Liver (tissue), 3 donors: ENCODE data around the gene MALAT1.

ENCODE experiments used
- EGR1 ChIP-seq, 2 donors: IDR thresholded peaks; 2 replicates each; pipeline ENCODE4 v1.6.1; 2016 to 2018; ENCODE audit warnings: antibody characterized with exemption in 2 of 2, low read depth in 2 of 2
- FOXA1 ChIP-seq: IDR thresholded peaks from 2 replicates; pipeline ENCODE4 v1.6.1; 2016; ENCODE audit warnings: antibody characterized with exemption
- GABPA ChIP-seq, 2 donors: IDR thresholded peaks in 1 of 2; conservative IDR thresholded peaks in 1 of 2; 2 replicates each; pipeline ENCODE4 v1.6.1; 2016; ENCODE audit warnings: antibody characterized with exemption in 2 of 2, mild to moderate bottlenecking in 1 of 2, moderate library complexity in 1 of 2
- HNF4A ChIP-seq, 2 donors: conservative IDR thresholded peaks; 2 replicates each; pipeline ENCODE4 v1.6.1; 2016; ENCODE audit warnings: antibody characterized with exemption in 2 of 2, mild to moderate bottlenecking in 2 of 2
- MAX ChIP-seq: IDR thresholded peaks from 2 replicates; pipeline ENCODE4 v1.6.1; 2016; ENCODE audit warnings: antibody characterized with exemption
- SP1 ChIP-seq: IDR thresholded peaks from 2 replicates; pipeline ENCODE4 v1.6.1; 2018; ENCODE audit warnings: antibody characterized with exemption, mild to moderate bottlenecking
- TAF1 ChIP-seq: conservative IDR thresholded peaks from 2 replicates; pipeline ENCODE4 v1.6.1; 2016; ENCODE audit warnings: antibody characterized with exemption, mild to moderate bottlenecking
- YY1 ChIP-seq: IDR thresholded peaks from 2 replicates; pipeline ENCODE4 v1.6.1; 2016; ENCODE audit warnings: antibody characterized with exemption, mild to moderate bottlenecking
- TF ChIP-seq, protein P1 (sequence below): IDR thresholded peaks from 2 replicates; pipeline ENCODE4 v1.6.1; 2016; ENCODE audit warnings: antibody characterized with exemption
- TF ChIP-seq, protein P2 (sequence below): fragments of 150-350 bp; IDR thresholded peaks from 2 replicates; pipeline ENCODE4 v1.5.1; 2017; ENCODE audit warnings: improper control_type of control experiment, low read depth, low read length; ENCODE audit not compliant: missing input control
- TF ChIP-seq, protein P3 (sequence below): IDR thresholded peaks from 2 replicates; pipeline ENCODE4 v1.6.1; 2016; ENCODE audit warnings: antibody characterized with exemption
- donor health status: healthy.
- donor health status: healthy.

- TF ChIP-seq TAF1 (no peak), EGR1 (IDR thresholded peaks at IDR 0.05; ENCODE audit: low read depth in 2 of 2) (no peak), MAX (no peak), GABPA (IDR thresholded peaks at IDR 0.05 in 1 of 2, conservative IDR thresholded peaks at IDR 0.05 in 1 of 2) (no peak), HNF4A (conservative IDR thresholded peaks at IDR 0.05) (no peak), FOXA1 (no peak), SP1 (no peak), YY1 (no peak)
- TF ChIP-seq, protein P1, sequence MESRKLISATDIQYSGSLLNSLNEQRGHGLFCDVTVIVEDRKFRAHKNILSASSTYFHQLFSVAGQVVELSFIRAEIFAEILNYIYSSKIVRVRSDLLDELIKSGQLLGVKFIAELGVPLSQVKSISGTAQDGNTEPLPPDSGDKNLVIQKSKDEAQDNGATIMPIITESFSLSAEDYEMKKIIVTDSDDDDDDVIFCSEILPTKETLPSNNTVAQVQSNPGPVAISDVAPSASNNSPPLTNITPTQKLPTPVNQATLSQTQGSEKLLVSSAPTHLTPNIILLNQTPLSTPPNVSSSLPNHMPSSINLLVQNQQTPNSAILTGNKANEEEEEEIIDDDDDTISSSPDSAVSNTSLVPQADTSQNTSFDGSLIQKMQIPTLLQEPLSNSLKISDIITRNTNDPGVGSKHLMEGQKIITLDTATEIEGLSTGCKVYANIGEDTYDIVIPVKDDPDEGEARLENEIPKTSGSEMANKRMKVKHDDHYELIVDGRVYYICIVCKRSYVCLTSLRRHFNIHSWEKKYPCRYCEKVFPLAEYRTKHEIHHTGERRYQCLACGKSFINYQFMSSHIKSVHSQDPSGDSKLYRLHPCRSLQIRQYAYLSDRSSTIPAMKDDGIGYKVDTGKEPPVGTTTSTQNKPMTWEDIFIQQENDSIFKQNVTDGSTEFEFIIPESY = no peak
- TF ChIP-seq, protein P2, sequence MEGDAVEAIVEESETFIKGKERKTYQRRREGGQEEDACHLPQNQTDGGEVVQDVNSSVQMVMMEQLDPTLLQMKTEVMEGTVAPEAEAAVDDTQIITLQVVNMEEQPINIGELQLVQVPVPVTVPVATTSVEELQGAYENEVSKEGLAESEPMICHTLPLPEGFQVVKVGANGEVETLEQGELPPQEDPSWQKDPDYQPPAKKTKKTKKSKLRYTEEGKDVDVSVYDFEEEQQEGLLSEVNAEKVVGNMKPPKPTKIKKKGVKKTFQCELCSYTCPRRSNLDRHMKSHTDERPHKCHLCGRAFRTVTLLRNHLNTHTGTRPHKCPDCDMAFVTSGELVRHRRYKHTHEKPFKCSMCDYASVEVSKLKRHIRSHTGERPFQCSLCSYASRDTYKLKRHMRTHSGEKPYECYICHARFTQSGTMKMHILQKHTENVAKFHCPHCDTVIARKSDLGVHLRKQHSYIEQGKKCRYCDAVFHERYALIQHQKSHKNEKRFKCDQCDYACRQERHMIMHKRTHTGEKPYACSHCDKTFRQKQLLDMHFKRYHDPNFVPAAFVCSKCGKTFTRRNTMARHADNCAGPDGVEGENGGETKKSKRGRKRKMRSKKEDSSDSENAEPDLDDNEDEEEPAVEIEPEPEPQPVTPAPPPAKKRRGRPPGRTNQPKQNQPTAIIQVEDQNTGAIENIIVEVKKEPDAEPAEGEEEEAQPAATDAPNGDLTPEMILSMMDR = no peak
- TF ChIP-seq, protein P3, sequence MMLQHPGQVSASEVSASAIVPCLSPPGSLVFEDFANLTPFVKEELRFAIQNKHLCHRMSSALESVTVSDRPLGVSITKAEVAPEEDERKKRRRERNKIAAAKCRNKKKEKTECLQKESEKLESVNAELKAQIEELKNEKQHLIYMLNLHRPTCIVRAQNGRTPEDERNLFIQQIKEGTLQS = no peak
Measured at GRCh38 chr11:65516135-65516968, 17.5 kb downstream of the MALAT1 start.
